Keratinocyte (primary cell): ENCODE measurements around the gene TXNRD2. TPM values are rescaled to one million over a fixed set of nuclear protein-coding genes. Genes with fewer than 3 reads are reported as not detected.

Experiments
- DNase-seq: peaks from one replicate; pipeline ENCODE4 v3.0.0-alpha.2; 2011; ENCODE audit warnings: low read depth, missing footprints, low spot score
- FAIRE-seq: peaks from 2 replicates; lab custom pipeline; 2011; peaks lifted over from hg19 to GRCh38; lab: Jason Lieb, UNC
- H2AFZ ChIP-seq: 2 replicates; pipeline ENCODE4 v1.6.0; 2012; ENCODE audit warnings: low read length, control low read depth, inconsistent platforms; ENCODE audit not compliant: control insufficient read depth
- H3K27ac ChIP-seq: 2 replicates; pipeline ENCODE4 v1.5.1; 2011; ENCODE audit warnings: low read length; ENCODE audit not compliant: control insufficient read depth, insufficient read depth
- H3K27me3 ChIP-seq: 3 replicates; pipeline ENCODE4 v1.6.0; 2011; ENCODE audit warnings: low read length; ENCODE audit not compliant: control insufficient read depth, insufficient read depth; ENCODE audit errors: extremely low read depth
- H3K36me3 ChIP-seq, 2 experiments: 2 replicates in 1 of 2; 3 replicates in 1 of 2; pipeline ENCODE4 v1.5.1; 2011; ENCODE audit warnings: low read length in 2 of 2, mild to moderate bottlenecking in 1 of 2; ENCODE audit not compliant: control insufficient read depth in 2 of 2, insufficient read depth in 2 of 2; ENCODE audit errors: extremely low read depth in 1 of 2
- H3K4me1 ChIP-seq: 3 replicates; pipeline ENCODE4 v1.5.1; 2011; ENCODE audit warnings: low read length; ENCODE audit not compliant: control insufficient read depth, insufficient read depth; ENCODE audit errors: extremely low read depth
- H3K4me2 ChIP-seq: 3 replicates; pipeline ENCODE4 v1.6.0; 2011; ENCODE audit warnings: low read depth, low read length; ENCODE audit not compliant: control insufficient read depth, insufficient read depth; ENCODE audit errors: extremely low read depth
- H3K4me3 ChIP-seq, 3 experiments: fragments of 200-600 bp in 1 of 3; sonication (generic) in 1 of 3; 2 replicates in 2 of 3; 3 replicates in 1 of 3; pipeline ENCODE4 v1.5.1; 2011 to 2016; ENCODE audit warnings: low read length in 3 of 3, mild to moderate bottlenecking in 3 of 3, control low read depth in 2 of 3, inconsistent platforms in 1 of 3, low read depth in 1 of 3, mixed read lengths in 1 of 3, mixed run types in 1 of 3, moderate library complexity in 1 of 3; ENCODE audit not compliant: control insufficient read depth in 2 of 3, insufficient read depth in 2 of 3; ENCODE audit errors: extremely low read depth in 1 of 3
- H3K79me2 ChIP-seq: 2 replicates; pipeline ENCODE4 v1.6.0; 2012; ENCODE audit warnings: low read length; ENCODE audit not compliant: control insufficient read depth, insufficient read depth
- H3K9ac ChIP-seq: 3 replicates; pipeline ENCODE4 v1.6.0; 2011; ENCODE audit warnings: low read length; ENCODE audit not compliant: control insufficient read depth, insufficient read depth; ENCODE audit errors: extremely low read depth
- H3K9me1 ChIP-seq: 3 replicates; pipeline ENCODE4 v1.6.0; 2011; ENCODE audit warnings: low read length; ENCODE audit not compliant: control insufficient read depth, insufficient read depth; ENCODE audit errors: extremely low read depth
- H3K9me3 ChIP-seq: 2 replicates; pipeline ENCODE4 v1.5.1; 2012; ENCODE audit warnings: low read depth, low read length; ENCODE audit not compliant: control insufficient read depth
- H4K20me1 ChIP-seq: 3 replicates; pipeline ENCODE4 v1.6.0; 2011; ENCODE audit warnings: low read length; ENCODE audit not compliant: control insufficient read depth, insufficient read depth; ENCODE audit errors: extremely low read depth
- CTCF ChIP-seq, 3 experiments: IDR thresholded peaks in 1 of 3; conservative IDR thresholded peaks in 1 of 3; optimal IDR thresholded peaks in 1 of 3; 2 replicates in 2 of 3; 3 replicates in 1 of 3; pipeline versions ENCODE3 to v1.5.1; 2011; ENCODE audit warnings: low read length in 3 of 3, mild to moderate bottlenecking in 3 of 3, moderate library complexity in 2 of 3, control low read depth in 1 of 3, inconsistent platforms in 1 of 3; ENCODE audit not compliant: insufficient read depth in 2 of 3; ENCODE audit errors: extremely low read depth in 1 of 3
- EZH2 ChIP-seq: IDR thresholded peaks from one replicate; pipeline ENCODE4 v1.6.1; 2012; ENCODE audit warnings: inconsistent platforms, mild to moderate bottlenecking, low read length, moderate library complexity
- dilution Hi-C: fragments of 300-500 bp; cut with MboI; formaldehyde crosslinking; loops from one replicate; pipeline ENCODE4 v1.7.0; 2020; ENCODE audit warnings: low sequenced_read_pairs; ENCODE audit not compliant: extremely low pct_ligation_motif_present
- polyA plus RNA-seq, 5 experiments: library from polyadenylated mRNA; depleted of rRNA in 3 of 5; stranded (reverse) in 3 of 5; stranded (forward) in 1 of 5; unstranded in 1 of 5; fragments of >200 nt; gene quantifications; 1 replicate in 1 of 5; 2 replicates in 3 of 5; 3 replicates in 1 of 5; pipeline versions ENCODE4 v1.2.1 to v1.2.3, GENCODE V29; 2011 to 2012; ENCODE audit warnings: missing spikeins in 2 of 5, low read depth in 1 of 5, low replicate concordance in 1 of 5

TXNRD2 gene
- polyA plus RNA-seq, 1 donor (not counting 4 experiments of a cell fraction or from before 2014, with no cell fraction given), result 16.0 TPM

DNA sequence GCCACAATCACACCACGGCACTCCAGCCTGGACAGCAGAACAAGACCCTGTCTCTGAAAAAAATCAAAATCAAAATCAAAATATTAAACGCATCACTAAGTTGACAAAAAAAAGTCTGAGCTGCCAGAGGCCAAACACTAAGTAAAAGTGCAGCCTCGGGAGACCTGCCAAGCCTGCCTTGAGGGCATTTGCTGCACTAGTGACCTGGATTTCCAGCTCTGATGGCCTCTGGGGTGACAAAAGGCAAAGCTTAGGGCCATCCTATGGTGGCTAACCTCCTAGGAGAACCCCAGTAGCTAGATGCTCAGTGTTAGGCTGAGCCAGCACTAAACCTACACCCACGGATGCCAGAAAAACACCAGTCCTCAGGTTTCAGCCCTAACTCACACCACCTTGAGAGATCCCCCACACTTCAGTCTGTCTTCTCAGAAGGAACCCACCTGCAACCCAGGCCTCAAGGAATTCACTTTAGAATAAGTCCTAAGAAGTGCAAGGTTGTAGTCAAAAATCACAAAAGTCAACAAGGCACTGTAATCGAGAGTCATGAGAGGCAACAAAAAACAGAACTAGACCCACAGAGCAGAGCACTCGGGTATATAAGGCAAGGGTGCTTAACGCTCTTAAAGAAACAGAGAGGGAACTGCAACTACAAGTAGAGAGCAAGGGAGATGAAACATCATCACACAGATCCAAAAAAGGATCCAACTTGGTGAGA, 115.6 kb downstream of the TXNRD2 start:
- dilution Hi-C loops, result no loop called here
- no peak for DNase-seq
- Histone ChIP-seq H3K27ac (no peak overlapping the region), H3K27me3 (no peaks in the 10 kb centered on the region), H3K79me2 (no peaks in the 10 kb centered on the region), H3K4me3 (no peak overlapping the region), H3K9ac (no peak overlapping the region), H2AFZ (no peak overlapping the region), H3K4me1 (peaks cover 17% of the 10 kb centered on the region), H3K9me3 (no peaks in the 10 kb centered on the region), H3K4me2 (no peak overlapping the region), H3K9me1 (peaks cover 4% of the 10 kb centered on the region), H3K36me3 (no peaks in the 10 kb centered on the region), H4K20me1 (no peaks in the 10 kb centered on the region)
- no peak for FAIRE-seq
- TF ChIP-seq EZH2 (no peak), CTCF (optimal IDR thresholded peaks at IDR 0.05 in 1 of 3, IDR thresholded peaks at IDR 0.05 in 1 of 3, conservative IDR thresholded peaks at IDR 0.05 in 1 of 3; ENCODE audit: extremely low read depth in 1 of 3, insufficient read depth in 2 of 3, low read length in 3 of 3) (no peak)

Other genes starting within 250 kb of the TXNRD2 start
- 2.2 to 4.9 TPM (median 4.2 TPM) in 3 replicates for gene SEPTIN5, start 227.3 kb downstream of the TXNRD2 start, polyA plus RNA-seq
- 0.05 to 0.23 TPM in 2 of 3 replicates, not detected in the other for gene GP1BB, start 218.3 kb downstream of the TXNRD2 start, polyA plus RNA-seq
- gene TBX1, start 181.0 kb downstream of the TXNRD2 start, polyA plus RNA-seq, result 0.10 TPM in 1 of 3 replicates, not detected in the others
- gene GNB1L, start 86.9 kb downstream of the TXNRD2 start, polyA plus RNA-seq, result 2.0 to 4.1 TPM (median 2.4 TPM) in 3 replicates
- gene RTL10, start 86.9 kb downstream of the TXNRD2 start, polyA plus RNA-seq, result 12.9 to 23.4 TPM (median 18.2 TPM) in 3 replicates
- 130 to 225 TPM (median 139 TPM) in 3 replicates for gene COMT, start within 50 bp of the TXNRD2 start, polyA plus RNA-seq
- 5.3 to 8.4 TPM (median 5.7 TPM) in 3 replicates for gene ARVCF, start 75.0 kb upstream of the TXNRD2 start, polyA plus RNA-seq
- 20.1 to 30.7 TPM (median 28.1 TPM) in 3 replicates for gene TANGO2, start 79.3 kb upstream of the TXNRD2 start, polyA plus RNA-seq
- 14.3 to 24.3 TPM (median 17.2 TPM) in 3 replicates for gene DGCR8, start 138.4 kb upstream of the TXNRD2 start, polyA plus RNA-seq
- gene RANBP1, start 174.3 kb upstream of the TXNRD2 start, polyA plus RNA-seq, result 141 to 278 TPM (median 193 TPM) in 3 replicates
- gene TRMT2A, start 175.4 kb upstream of the TXNRD2 start, polyA plus RNA-seq, result 18.3 to 53.7 TPM (median 20.6 TPM) in 3 replicates
- 16.0 to 44.5 TPM (median 25.4 TPM) in 3 replicates for gene ZDHHC8, start 190.0 kb upstream of the TXNRD2 start, polyA plus RNA-seq
- gene CCDC188, start 209.2 kb upstream of the TXNRD2 start, polyA plus RNA-seq, result not detected in 3 replicates